Erythroblast (primary cell): ENCODE results near the gene MTIF3.

Experiments
- GATA1 ChIP-seq: IDR thresholded peaks from 2 replicates; pipeline ENCODE4 v1.6.1; 2011; ENCODE audit warnings: low read depth, mild to moderate bottlenecking, control low read depth, low read length, moderate library complexity
- POLR2A ChIP-seq: IDR thresholded peaks from 2 replicates; pipeline ENCODE4 v1.6.1; 2011; ENCODE audit warnings: mild to moderate bottlenecking, low read length

- TF ChIP-seq POLR2A (no peak), GATA1 (no peak)
Observed at GRCh38 chr13:27487776-27488175, 37.4 kb upstream of the MTIF3 start.
